GM19467 (cell line): ENCODE results near the gene DSTN.

Experiments
- ATAC-seq: cut with Tn5 transposase; IDR thresholded peaks from one replicate; pipeline ENCODE4 v1.9.1; 2021; ENCODE audit warnings: mild to moderate bottlenecking, moderate library complexity; ENCODE audit not compliant: unreplicated experiment

DSTN gene

GRCh38 chr20:17611540-17612286, 41.8 kb downstream of the DSTN start:
- ATAC-seq: no peak

- ATAC-seq: no peak
These were observed 42.6 kb downstream of the DSTN start for GRCh38 chr20:17612287-17612991.

- no peak for ATAC-seq
These were observed 43.1 kb downstream of the DSTN start for GRCh38 chr20:17612992-17613327.

- ATAC-seq: no peak
These were observed 43.7 kb downstream of the DSTN start for GRCh38 chr20:17613328-17614175.

- ATAC-seq: no peak
These were observed 44.4 kb downstream of the DSTN start for GRCh38 chr20:17614176-17614811.

GRCh38 chr20:17614812-17615644, 45.2 kb downstream of the DSTN start:
- no peak for ATAC-seq

GRCh38 chr20:17615645-17616479, 46.0 kb downstream of the DSTN start:
- no peak for ATAC-seq

- no peak for ATAC-seq
These were observed 46.8 kb downstream of the DSTN start for GRCh38 chr20:17616480-17617211.

- ATAC-seq: no peak
These were observed 47.5 kb downstream of the DSTN start for GRCh38 chr20:17617212-17617867.

- ATAC-seq: no peak
These were observed 48.2 kb downstream of the DSTN start for GRCh38 chr20:17617868-17618672.

- ATAC-seq: no peak
These were observed 48.8 kb downstream of the DSTN start for GRCh38 chr20:17618673-17619013.

- ATAC-seq: no peak
These were observed 49.6 kb downstream of the DSTN start for GRCh38 chr20:17619351-17620093.

GRCh38 chr20:17620371-17621228, 50.7 kb downstream of the DSTN start:
- ATAC-seq: no peak

GRCh38 chr20:17621229-17621968, 51.5 kb downstream of the DSTN start:
- ATAC-seq: no peak
